Spleen (tissue), 11 donors: ENCODE measurements around the gene TMEFF1. TPM values are rescaled to one million over a fixed set of nuclear protein-coding genes. Genes with fewer than 3 reads are reported as not detected.

Experiments
- DNase-seq: peaks from one replicate; pipeline ENCODE4 v3.0.0-alpha.2; 2020
- H3K27ac ChIP-seq, 8 donors: fragments of 200-600 bp; sonication (generic) in 7 of 8; 1 replicate in 4 of 8; 2 replicates in 4 of 8; pipeline versions ENCODE4 v1.5.0 to v1.8.0; 2016 to 2021; ENCODE audit warnings: inconsistent platforms in 4 of 8, mild to moderate bottlenecking in 4 of 8, moderate library complexity in 1 of 8
- H3K27me3 ChIP-seq, 7 donors: fragments of 200-600 bp; sonication (generic) in 6 of 7; replicated peaks in 1 of 7; 1 replicate in 4 of 7; 2 replicates in 3 of 7; pipeline versions ENCODE4 v1.5.0 to v1.8.0; 2016 to 2021; ENCODE audit warnings: inconsistent platforms in 3 of 7, mild to moderate bottlenecking in 1 of 7
- H3K36me3 ChIP-seq, 6 donors: fragments of 200-600 bp; sonication (generic) in 5 of 6; 1 replicate in 4 of 6; 2 replicates in 2 of 6; pipeline versions ENCODE4 v1.5.0 to v1.8.0; 2016 to 2021; ENCODE audit warnings: inconsistent platforms in 2 of 6
- H3K4me1 ChIP-seq, 6 donors: fragments of 200-600 bp; sonication (generic) in 5 of 6; 1 replicate in 3 of 6; 2 replicates in 3 of 6; pipeline versions ENCODE4 v1.5.0 to v1.8.0; 2016 to 2021; ENCODE audit warnings: inconsistent platforms in 3 of 6
- H3K4me3 ChIP-seq, 8 donors: fragments of 200-600 bp; sonication (generic) in 7 of 8; 1 replicate in 4 of 8; 2 replicates in 4 of 8; pipeline versions ENCODE4 v1.5.0 to v1.8.0; 2016 to 2021; ENCODE audit warnings: inconsistent platforms in 4 of 8, mild to moderate bottlenecking in 4 of 8, moderate library complexity in 2 of 8
- H3K9me3 ChIP-seq, 8 donors: fragments of 200-600 bp; sonication (generic) in 7 of 8; 1 replicate in 4 of 8; 2 replicates in 4 of 8; pipeline versions ENCODE4 v1.5.0 to v1.8.0; 2016 to 2021; ENCODE audit warnings: inconsistent platforms in 4 of 8
- POLR2A ChIP-seq, 3 donors: fragments of 450-650 bp; IDR thresholded peaks; one replicate each; pipeline ENCODE4 v1.5.1; 2017; ENCODE audit warnings: antibody characterized with exemption in 3 of 3, mild to moderate bottlenecking in 1 of 3
- POLR2AphosphoS5 ChIP-seq, 3 donors: sonication (generic); formaldehyde crosslinking; IDR thresholded peaks; one replicate each; pipeline ENCODE4 v1.5.1; 2017; ENCODE audit warnings: antibody characterized with exemption in 3 of 3
- WGBS, 5 donors: extraction: QIAGEN DNeasy Blood & Tissue Kit in 3 of 5; methylation state at CpG; one replicate each; pipeline versions ENCODE4 v1.1.5 to v1.1.7; 2013 to 2018; 5-methylcytosine and 5-hydroxymethylcytosine counted together
- intact Hi-C: fragments of 100-400 bp; cut with DNase I; formaldehyde crosslinking; loops from one replicate; pipeline ENCODE4 v1.15.0; 2023; ENCODE audit warnings: low total_unique reads
- polyA plus RNA-seq, 3 donors: library from polyadenylated mRNA; stranded (reverse); fragments of 200-250 nt; gene quantifications; one replicate each; pipeline ENCODE4 v1.2.1, GENCODE V29; 2013
- total RNA-seq, 7 donors: library from RNA; depleted of rRNA in 3 of 7; stranded (reverse); fragments of >200 nt in 3 of 7; fragmentation: NEBNext Ultra II Directional in 4 of 7; extraction: Animal tissue kit (Norgen Biotek cat#: 25700) in 4 of 7; gene quantifications; one replicate each; pipeline versions ENCODE4 v1.1.0 to v1.2.1, GENCODE V29; 2016 to 2021
- TF ChIP-seq, protein P1 (sequence below), 11 experiments: fragments of 200-600 bp in 7 of 11; fragments of 450-650 bp in 4 of 11; sonication (generic) in 4 of 11; IDR thresholded peaks in 8 of 11; conservative IDR thresholded peaks in 3 of 11; 1 replicate in 7 of 11; 2 replicates in 4 of 11; pipeline versions ENCODE4 v1.4.0 to v1.8.0; 2016 to 2021; ENCODE audit warnings: antibody characterized with exemption in 11 of 11, inconsistent platforms in 4 of 11, mild to moderate bottlenecking in 1 of 11
- donor health status: healthy with polysubstance abuse.
- donor health status: DM: no; HTN: no; CAD: no; lungs with moderate emphysema.
- donor health status: DM: no; HTN: no; CAD: no.
- donor health status: Bipolar disorder and iron deficiency.
- donor health status: healthy.
- donor health status: DM: no; HTN: no; CAD: no.
- donor health status: DM: yes; HTN: yes; CAD: no.

The TMEFF1 gene
- total and polyA plus RNA-seq, 10 donors: 0.03 to 0.13 (median 0.05) TPM; not detected in 7

DNA sequence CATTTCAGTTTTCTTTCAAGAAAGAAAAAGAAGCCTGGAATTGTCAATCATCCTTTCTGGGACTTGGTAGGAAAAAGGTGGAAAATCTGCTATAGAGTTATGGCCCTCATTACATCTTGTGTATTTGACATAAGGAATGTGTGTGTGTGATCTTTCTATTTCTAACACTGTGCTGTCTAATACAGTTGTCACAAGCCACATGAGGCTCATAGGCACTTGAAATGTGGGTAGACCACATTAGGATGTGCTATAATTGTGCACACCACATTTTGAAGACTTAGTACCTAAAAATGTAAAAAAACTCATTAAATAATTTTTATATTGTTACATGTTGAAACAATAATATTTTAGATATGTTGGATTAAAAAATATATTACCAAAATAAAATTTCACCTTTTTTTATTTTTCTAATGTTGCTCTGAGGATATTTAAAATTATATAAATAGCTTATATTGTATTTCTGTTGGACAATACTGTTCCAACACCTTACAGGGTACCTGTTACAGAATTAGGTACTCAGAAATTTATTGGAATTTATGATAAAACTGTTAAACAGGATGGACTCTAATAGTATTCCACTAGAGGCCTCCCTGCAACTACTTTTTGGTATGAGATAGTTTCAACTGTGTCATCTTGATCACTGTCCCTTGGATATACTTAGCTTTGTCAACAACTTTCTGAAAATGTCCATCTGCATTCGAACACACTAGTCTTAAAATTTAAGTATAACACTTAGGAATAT is 27.6 kb upstream of the TMEFF1 start:
- H3K27me3 ChIP-seq: no peaks in the 10 kb centered on the region
- no peak overlapping the region for H3K4me3 ChIP-seq
- H3K36me3 ChIP-seq: peaks cover 0 to 31% (median 4%) of the 10 kb centered on the region in 6 donors
- no peak for DNase-seq
- H3K9me3 ChIP-seq: no peaks in the 10 kb centered on the region
- WGBS, 5 donors: 48 to 100% (median 94%) methylated on average over 1 of the region's 1 CpG
- H3K27ac ChIP-seq: no peak overlapping the region
- intact Hi-C loops: no loop called here
- peaks cover 0 to 16% (median 9%) of the 10 kb centered on the region in 6 donors for H3K4me1 ChIP-seq
- TF ChIP-seq POLR2AphosphoS5 (IDR thresholded peaks at IDR 0.05) (no peak), POLR2A (IDR thresholded peaks at IDR 0.05) (no peak)
- TF ChIP-seq, protein P1, sequence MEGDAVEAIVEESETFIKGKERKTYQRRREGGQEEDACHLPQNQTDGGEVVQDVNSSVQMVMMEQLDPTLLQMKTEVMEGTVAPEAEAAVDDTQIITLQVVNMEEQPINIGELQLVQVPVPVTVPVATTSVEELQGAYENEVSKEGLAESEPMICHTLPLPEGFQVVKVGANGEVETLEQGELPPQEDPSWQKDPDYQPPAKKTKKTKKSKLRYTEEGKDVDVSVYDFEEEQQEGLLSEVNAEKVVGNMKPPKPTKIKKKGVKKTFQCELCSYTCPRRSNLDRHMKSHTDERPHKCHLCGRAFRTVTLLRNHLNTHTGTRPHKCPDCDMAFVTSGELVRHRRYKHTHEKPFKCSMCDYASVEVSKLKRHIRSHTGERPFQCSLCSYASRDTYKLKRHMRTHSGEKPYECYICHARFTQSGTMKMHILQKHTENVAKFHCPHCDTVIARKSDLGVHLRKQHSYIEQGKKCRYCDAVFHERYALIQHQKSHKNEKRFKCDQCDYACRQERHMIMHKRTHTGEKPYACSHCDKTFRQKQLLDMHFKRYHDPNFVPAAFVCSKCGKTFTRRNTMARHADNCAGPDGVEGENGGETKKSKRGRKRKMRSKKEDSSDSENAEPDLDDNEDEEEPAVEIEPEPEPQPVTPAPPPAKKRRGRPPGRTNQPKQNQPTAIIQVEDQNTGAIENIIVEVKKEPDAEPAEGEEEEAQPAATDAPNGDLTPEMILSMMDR (IDR thresholded peaks at IDR 0.05 in 8 of 11, conservative IDR thresholded peaks at IDR 0.05 in 3 of 11): no peak

DNA sequence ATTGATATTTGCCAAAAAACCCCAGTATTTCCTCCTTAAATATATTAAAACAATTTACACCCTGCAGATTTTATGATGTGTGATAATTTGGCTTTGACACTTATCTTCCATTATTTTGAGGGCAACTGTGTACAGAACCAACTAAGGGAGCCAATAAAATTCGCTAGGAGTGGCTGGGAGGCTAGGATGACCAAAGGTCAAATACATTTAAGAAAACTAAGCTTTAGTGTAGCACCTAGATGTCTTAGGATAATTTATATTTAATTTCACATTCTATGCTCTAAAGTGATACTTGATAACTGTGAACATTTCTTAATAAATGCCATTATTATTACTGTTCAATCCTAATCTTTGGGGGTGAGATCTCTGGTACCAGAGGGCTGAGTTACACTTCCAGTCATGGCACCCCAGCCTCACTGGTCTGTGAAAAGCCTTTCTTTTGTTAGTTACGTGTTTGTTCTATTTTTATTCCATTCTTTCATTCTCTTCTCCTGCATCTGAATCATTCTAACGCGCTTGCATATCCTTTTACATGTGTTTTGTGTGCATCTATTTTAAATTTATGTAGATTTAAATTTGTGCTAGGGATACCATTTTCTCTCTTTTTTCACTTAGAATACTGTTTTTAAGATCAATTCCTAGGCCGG is 26.9 kb upstream of the TMEFF1 start:
- H3K4me3 ChIP-seq: no peak overlapping the region
- no peak for DNase-seq
- H3K4me1 ChIP-seq: peaks cover 0 to 16% (median 9%) of the 10 kb centered on the region in 6 donors
- H3K27ac ChIP-seq: no peak overlapping the region
- peaks cover 0 to 38% (median 4%) of the 10 kb centered on the region in 6 donors for H3K36me3 ChIP-seq
- no peaks in the 10 kb centered on the region for H3K9me3 ChIP-seq
- no peaks in the 10 kb centered on the region for H3K27me3 ChIP-seq
- TF ChIP-seq POLR2AphosphoS5 (IDR thresholded peaks at IDR 0.05) (no peak), POLR2A (IDR thresholded peaks at IDR 0.05) (no peak)
- TF ChIP-seq, protein P1 (IDR thresholded peaks at IDR 0.05 in 8 of 11, conservative IDR thresholded peaks at IDR 0.05 in 3 of 11): no peak
- intact Hi-C loops: no loop called here
- 95 to 98% (median 95%) methylated on average over 5 of the region's 5 CpGs for WGBS, 5 donors

- DNase-seq: no peak
- Histone ChIP-seq H3K9me3 (no peaks in the 10 kb centered on the region), H3K27me3 (no peaks in the 10 kb centered on the region), H3K27ac (no peak overlapping the region), H3K36me3 (peaks cover 0 to 45% (median 7%) of the 10 kb centered on the region in 6 donors), H3K4me1 (peaks cover 0 to 16% (median 9%) of the 10 kb centered on the region in 6 donors), H3K4me3 (no peak overlapping the region)
- no peak for TF ChIP-seq POLR2AphosphoS5 (IDR thresholded peaks at IDR 0.05)
- TF ChIP-seq, protein P1 (IDR thresholded peaks at IDR 0.05 in 8 of 11, conservative IDR thresholded peaks at IDR 0.05 in 3 of 11): no peak
- no peak for TF ChIP-seq POLR2A (IDR thresholded peaks at IDR 0.05)
- intact Hi-C loops: no loop called here
Observed at GRCh38 chr9:100447041-100447440, 25.9 kb upstream of the TMEFF1 start.

DNA sequence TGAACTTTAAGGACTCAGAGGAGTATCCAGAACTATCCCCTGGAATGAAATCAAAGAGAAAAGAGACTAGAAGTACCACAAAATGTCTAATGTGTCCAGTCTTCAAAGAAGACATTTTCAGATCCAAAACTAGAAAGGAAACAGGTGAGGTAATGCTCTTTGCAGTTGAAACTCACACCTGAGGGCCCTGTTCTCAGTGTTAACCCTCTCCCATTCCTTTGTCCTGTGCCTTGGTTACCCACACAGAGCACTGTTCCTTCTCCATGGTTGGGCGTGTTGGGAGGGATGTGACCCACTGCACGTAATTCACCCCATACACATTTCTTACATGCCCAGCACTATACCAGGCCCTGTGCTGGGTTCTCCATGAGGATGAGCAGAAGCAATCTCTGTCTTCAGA is 24.7 kb upstream of the TMEFF1 start:
- DNase-seq: no peak
- TF ChIP-seq POLR2A (IDR thresholded peaks at IDR 0.05): no peak
- TF ChIP-seq, protein P1 (IDR thresholded peaks at IDR 0.05 in 8 of 11, conservative IDR thresholded peaks at IDR 0.05 in 3 of 11): no peak
- no peak for TF ChIP-seq POLR2AphosphoS5 (IDR thresholded peaks at IDR 0.05)

More for the DNA sequence above, 24.7 kb upstream of the TMEFF1 start:
- Histone ChIP-seq H3K4me1 (peaks cover 0 to 16% (median 9%) of the 10 kb centered on the region in 6 donors), H3K27me3 (no peaks in the 10 kb centered on the region), H3K4me3 (no peak overlapping the region), H3K36me3 (peaks cover 0 to 45% (median 5%) of the 10 kb centered on the region in 6 donors), H3K9me3 (peaks cover 0 to 7% (median 3%) of the 10 kb centered on the region in 8 donors), H3K27ac (no peak overlapping the region)
- intact Hi-C loops: no loop called here
- 92 to 99% (median 97%) methylated on average over 2 of the region's 2 CpGs for WGBS, 5 donors
